HCT116 (cell line): Measurements from ENCODE around the gene DERL3. TPM values are rescaled to one million over a fixed set of nuclear protein-coding genes. Genes with fewer than 3 reads are reported as not detected.

ENCODE experiments used
- ATAC-seq: fragments of 200-7000 bp; cut with Tn5 transposase; 2 replicates; pipeline ENCODE4 v1.9.1; 2020; ENCODE audit warnings: mild to moderate bottlenecking, moderate library complexity
- BruUV-seq: library from RNA; stranded (reverse); fragments of 400-500 nt; replicated peaks from 2 replicates; lab custom pipeline; 2021; lab: Mats Ljungman, UMichigan
- CTCF ChIA-PET: fragments of 300-600 bp; sonication (Branson Sonifier 250); formaldehyde crosslinking; loops from one replicate; lab custom pipeline; 2021; ENCODE audit warnings: antibody characterized with exemption; lab: Charles Lee
- POLR2A ChIA-PET: fragments of 300-600, 350-600 bp; sonication (Branson Sonifier 250); formaldehyde crosslinking; loops from one replicate; lab custom pipeline; 2021; ENCODE audit warnings: antibody characterized with exemption; lab: Charles Lee
- RAD21 ChIA-PET, 2 experiments: fragments of 300-600 bp; sonication (Branson Sonifier 250); formaldehyde crosslinking; loops; one replicate each; lab custom pipeline; 2023; ENCODE audit warnings: low total read pairs in 2 of 2; ENCODE audit not compliant: uncharacterized antibody in 2 of 2, unreplicated experiment in 2 of 2, low non-redundant PET in 1 of 2; lab: Charles Lee
- DNase-seq: peaks from one replicate; pipeline ENCODE4 v3.0.0-alpha.2; 2010; ENCODE audit warnings: low read depth, low spot score
- H2AFZ ChIP-seq: fragments of 200-600 bp; shearing (Covaris generic), sonication (generic); 2 replicates; pipeline ENCODE4 v1.6.1; 2017; ENCODE audit warnings: low read depth, mixed run types, mixed read lengths, antibody characterized with exemption, low read length; ENCODE audit not compliant: poor library complexity, severe bottlenecking
- H3K27ac ChIP-seq: 2 replicates; pipeline ENCODE4 v1.5.1; 2012; ENCODE audit warnings: low read depth, low read length
- H3K27me3 ChIP-seq: fragments of 200-600 bp; sonication (generic); 2 replicates; pipeline ENCODE4 v1.6.1; 2016; ENCODE audit warnings: mixed run types, low read length, mixed read lengths; ENCODE audit not compliant: insufficient read depth
- H3K36me3 ChIP-seq, 2 experiments: fragments of 200-500 bp in 1 of 2; fragments of 200-600 bp in 1 of 2; sonication (Bioruptor generic) in 1 of 2; sonication (generic) in 1 of 2; 2 replicates each; pipeline versions ENCODE4 v1.5.1 to v1.6.1; 2014 to 2016; ENCODE audit warnings: low read length in 2 of 2, inconsistent platforms in 1 of 2, mixed read lengths in 1 of 2, mixed run types in 1 of 2; ENCODE audit not compliant: insufficient read depth in 2 of 2, control insufficient read depth in 1 of 2
- H3K4me1 ChIP-seq, 2 experiments: fragments of 200-600 bp in 1 of 2; sonication (generic) in 1 of 2; 2 replicates each; pipeline versions ENCODE4 v1.5.1 to v1.6.1; 2012 to 2017; ENCODE audit warnings: low read length in 2 of 2, inconsistent platforms in 1 of 2, mild to moderate bottlenecking in 1 of 2, mixed read lengths in 1 of 2, mixed run types in 1 of 2, moderate library complexity in 1 of 2; ENCODE audit not compliant: insufficient read depth in 2 of 2, control insufficient read depth in 1 of 2
- H3K4me2 ChIP-seq: fragments of 200-600 bp; sonication (generic); 2 replicates; pipeline ENCODE4 v1.6.1; 2017; ENCODE audit warnings: mixed run types, low read length, mixed read lengths
- H3K4me3 ChIP-seq, 2 experiments: fragments of 200-600 bp in 1 of 2; sonication (generic) in 1 of 2; replicated peaks in 1 of 2; 2 replicates each; pipeline ENCODE4 v1.5.1; 2011 to 2016; ENCODE audit warnings: low read length in 2 of 2, control low read depth in 1 of 2, low read depth in 1 of 2, mild to moderate bottlenecking in 1 of 2, mixed read lengths in 1 of 2, mixed run types in 1 of 2
- H3K79me2 ChIP-seq: fragments of 200-600 bp; sonication (generic); 2 replicates; pipeline ENCODE4 v1.6.1; 2017; ENCODE audit warnings: mild to moderate bottlenecking, mixed run types, low read length, moderate library complexity, mixed read lengths; ENCODE audit not compliant: insufficient read depth
- H3K9ac ChIP-seq: fragments of 200-600 bp; sonication (generic); 2 replicates; pipeline ENCODE4 v1.6.1; 2016; ENCODE audit warnings: low read length, mixed read lengths
- H3K9me2 ChIP-seq: fragments of 200-600 bp; sonication (generic), shearing (Covaris generic); 2 replicates; pipeline ENCODE4 v1.6.1; 2017; ENCODE audit warnings: mixed run types, mild to moderate bottlenecking, moderate library complexity; ENCODE audit not compliant: insufficient read depth
- H3K9me3 ChIP-seq, 2 experiments: fragments of 200-500 bp in 1 of 2; fragments of 200-600 bp in 1 of 2; sonication (Bioruptor generic) in 1 of 2; sonication (generic) in 1 of 2; 2 replicates each; pipeline ENCODE4 v1.6.1; 2014 to 2017; ENCODE audit warnings: low read length in 2 of 2, mixed read lengths in 2 of 2, inconsistent platforms in 1 of 2, low read depth in 1 of 2, mild to moderate bottlenecking in 1 of 2, mixed run types in 1 of 2, moderate library complexity in 1 of 2; ENCODE audit not compliant: control insufficient read depth in 1 of 2, insufficient read depth in 1 of 2
- H4K20me1 ChIP-seq: fragments of 200-600 bp; sonication (generic), shearing (Covaris generic); 2 replicates; pipeline ENCODE4 v1.6.1; 2017; ENCODE audit warnings: mixed run types, mild to moderate bottlenecking, moderate library complexity; ENCODE audit not compliant: insufficient read depth
- ATF3 ChIP-seq: IDR thresholded peaks from 2 replicates; pipeline ENCODE4 v1.6.1; 2012
- CEBPB ChIP-seq: IDR thresholded peaks from 2 replicates; pipeline ENCODE4 v1.6.1; 2012; ENCODE audit warnings: low read depth
- EGR1 ChIP-seq: IDR thresholded peaks from 2 replicates; pipeline ENCODE4 v1.6.1; 2012; ENCODE audit warnings: low read depth
- ELF1 ChIP-seq: IDR thresholded peaks from 2 replicates; pipeline ENCODE4 v1.6.1; 2012; ENCODE audit warnings: low read depth, borderline replicate concordance
- EZH2 ChIP-seq: fragments of 200-600 bp; sonication (generic); IDR thresholded peaks from 2 replicates; pipeline ENCODE4 v1.6.1; 2017; ENCODE audit warnings: antibody characterized with exemption, mixed run types
- POLR2A ChIP-seq: IDR thresholded peaks from 2 replicates; pipeline ENCODE4 v1.7.0; 2011; ENCODE audit warnings: borderline replicate concordance; ENCODE audit not compliant: insufficient read depth, insufficient read length; ENCODE audit errors: extremely low read depth
- POLR2AphosphoS5 ChIP-seq: IDR thresholded peaks from 2 replicates; pipeline ENCODE4 v1.6.1; 2011; ENCODE audit warnings: mild to moderate bottlenecking, low read depth, low read length, moderate library complexity
- RAD21 ChIP-seq: IDR thresholded peaks from 2 replicates; pipeline ENCODE4 v1.6.1; 2012; ENCODE audit warnings: low read depth, mild to moderate bottlenecking
- SIN3A ChIP-seq: IDR thresholded peaks from 2 replicates; pipeline ENCODE4 v1.6.1; 2012; ENCODE audit warnings: low read depth
- SP1 ChIP-seq: IDR thresholded peaks from 2 replicates; pipeline ENCODE4 v1.6.1; 2012; ENCODE audit warnings: low read depth
- SRF ChIP-seq: IDR thresholded peaks from 2 replicates; pipeline ENCODE4 v1.6.1; 2012; ENCODE audit warnings: low read depth
- TCF7L2 ChIP-seq: IDR thresholded peaks from 2 replicates; pipeline ENCODE4 v1.7.0; 2011; ENCODE audit warnings: borderline replicate concordance, inconsistent platforms; ENCODE audit not compliant: insufficient read depth, insufficient read length; ENCODE audit errors: extremely low read depth
- YY1 ChIP-seq: IDR thresholded peaks from 2 replicates; pipeline ENCODE4 v1.6.1; 2011; ENCODE audit warnings: low read length, low read depth, moderate library complexity, mild to moderate bottlenecking; ENCODE audit not compliant: insufficient replicate concordance; ENCODE audit errors: extremely low read depth
- ZFX ChIP-seq: fragments of 450-650 bp; IDR thresholded peaks from 2 replicates; pipeline ENCODE4 v1.6.1; 2017
- ZNF274 ChIP-seq: fragments of 200-500 bp; sonication (Bioruptor generic); IDR thresholded peaks from 2 replicates; pipeline ENCODE4 v1.6.1; 2014; ENCODE audit warnings: mild to moderate bottlenecking, low read depth, low read length, inconsistent platforms
- intact Hi-C: fragments of 100-400 bp; cut with micrococcal nuclease; formaldehyde crosslinking; loops from 2 replicates; pipeline ENCODE4 v1.10.0; 2022
- total RNA-seq: library from RNA; stranded (reverse); gene quantifications from one replicate; pipeline ENCODE4 v1.2.1, GENCODE V29; 2021; ENCODE audit not compliant: unreplicated experiment
- TF ChIP-seq, protein P1 (sequence below): IDR thresholded peaks from 2 replicates; pipeline ENCODE4 v1.6.1; 2012; ENCODE audit warnings: low read depth
- TF ChIP-seq, protein P2 (sequence below): IDR thresholded peaks from 2 replicates; pipeline ENCODE4 v1.6.1; 2012
- TF ChIP-seq, protein P3 (sequence below): IDR thresholded peaks from 2 replicates; pipeline ENCODE4 v1.6.1; 2011; ENCODE audit warnings: mild to moderate bottlenecking, low read length, moderate library complexity; ENCODE audit not compliant: insufficient replicate concordance; ENCODE audit errors: extremely low read depth

DERL3 gene
- total RNA-seq, 1 experiment from 2014 or later = not detected

DNA sequence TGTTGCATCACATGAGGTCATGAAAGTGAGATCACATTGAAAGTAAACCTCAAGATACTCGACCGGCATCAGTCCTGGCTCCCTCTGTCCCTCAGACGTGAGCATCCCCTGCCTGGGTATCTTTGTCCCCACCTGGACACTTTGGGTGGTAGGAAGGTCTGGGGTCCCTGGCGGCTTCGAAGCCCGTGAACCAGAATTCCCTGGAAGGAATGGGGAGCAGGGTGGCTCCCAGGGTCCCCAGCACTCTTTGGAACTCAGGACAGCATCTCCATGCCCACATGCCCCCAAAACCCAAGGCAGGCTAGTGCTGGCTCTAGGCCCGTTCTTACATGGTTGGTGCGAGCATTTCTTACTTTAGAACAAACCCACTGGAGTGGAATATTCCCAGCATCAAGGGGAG, 7.5 kb downstream of the DERL3 start:
- DNase-seq = no peak
- POLR2A ChIA-PET = no interaction called here
- intact Hi-C loops = no loop called here
- RAD21 ChIA-PET = no interaction called here
- Histone ChIP-seq H3K9me2 (no peaks in the 10 kb centered on the region), H3K27ac (no peak overlapping the region), H3K4me2 (no peak overlapping the region), H3K4me1 (no peaks in the 10 kb centered on the region), H3K4me3 (no peak overlapping the region), H3K79me2 (no peaks in the 10 kb centered on the region; the same call in 1 of the 2 replicates), H3K36me3 (peaks cover 11 to 19% of the 10 kb centered on the region in 2 experiments; a peak in 3 of 4 replicates), H3K9me3 (no peaks in the 10 kb centered on the region), H4K20me1 (no peaks in the 10 kb centered on the region), H2AFZ (no peak overlapping the region), H3K9ac (no peak overlapping the region), H3K27me3 (no peaks in the 10 kb centered on the region)
- BruUV-seq = no TSS peak
- no peak for TF ChIP-seq ZFX
- TF ChIP-seq POLR2AphosphoS5 = no peak
- no peak for TF ChIP-seq ATF3
- TF ChIP-seq CEBPB = no peak
- TF ChIP-seq, protein P1, sequence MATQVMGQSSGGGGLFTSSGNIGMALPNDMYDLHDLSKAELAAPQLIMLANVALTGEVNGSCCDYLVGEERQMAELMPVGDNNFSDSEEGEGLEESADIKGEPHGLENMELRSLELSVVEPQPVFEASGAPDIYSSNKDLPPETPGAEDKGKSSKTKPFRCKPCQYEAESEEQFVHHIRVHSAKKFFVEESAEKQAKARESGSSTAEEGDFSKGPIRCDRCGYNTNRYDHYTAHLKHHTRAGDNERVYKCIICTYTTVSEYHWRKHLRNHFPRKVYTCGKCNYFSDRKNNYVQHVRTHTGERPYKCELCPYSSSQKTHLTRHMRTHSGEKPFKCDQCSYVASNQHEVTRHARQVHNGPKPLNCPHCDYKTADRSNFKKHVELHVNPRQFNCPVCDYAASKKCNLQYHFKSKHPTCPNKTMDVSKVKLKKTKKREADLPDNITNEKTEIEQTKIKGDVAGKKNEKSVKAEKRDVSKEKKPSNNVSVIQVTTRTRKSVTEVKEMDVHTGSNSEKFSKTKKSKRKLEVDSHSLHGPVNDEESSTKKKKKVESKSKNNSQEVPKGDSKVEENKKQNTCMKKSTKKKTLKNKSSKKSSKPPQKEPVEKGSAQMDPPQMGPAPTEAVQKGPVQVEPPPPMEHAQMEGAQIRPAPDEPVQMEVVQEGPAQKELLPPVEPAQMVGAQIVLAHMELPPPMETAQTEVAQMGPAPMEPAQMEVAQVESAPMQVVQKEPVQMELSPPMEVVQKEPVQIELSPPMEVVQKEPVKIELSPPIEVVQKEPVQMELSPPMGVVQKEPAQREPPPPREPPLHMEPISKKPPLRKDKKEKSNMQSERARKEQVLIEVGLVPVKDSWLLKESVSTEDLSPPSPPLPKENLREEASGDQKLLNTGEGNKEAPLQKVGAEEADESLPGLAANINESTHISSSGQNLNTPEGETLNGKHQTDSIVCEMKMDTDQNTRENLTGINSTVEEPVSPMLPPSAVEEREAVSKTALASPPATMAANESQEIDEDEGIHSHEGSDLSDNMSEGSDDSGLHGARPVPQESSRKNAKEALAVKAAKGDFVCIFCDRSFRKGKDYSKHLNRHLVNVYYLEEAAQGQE = no peak
- no peak for TF ChIP-seq EZH2
- TF ChIP-seq, protein P2, sequence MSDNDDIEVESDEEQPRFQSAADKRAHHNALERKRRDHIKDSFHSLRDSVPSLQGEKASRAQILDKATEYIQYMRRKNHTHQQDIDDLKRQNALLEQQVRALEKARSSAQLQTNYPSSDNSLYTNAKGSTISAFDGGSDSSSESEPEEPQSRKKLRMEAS = no peak
- TF ChIP-seq EGR1 = no peak
- no peak for TF ChIP-seq ELF1
- TF ChIP-seq SRF = no peak
- TF ChIP-seq, protein P3, sequence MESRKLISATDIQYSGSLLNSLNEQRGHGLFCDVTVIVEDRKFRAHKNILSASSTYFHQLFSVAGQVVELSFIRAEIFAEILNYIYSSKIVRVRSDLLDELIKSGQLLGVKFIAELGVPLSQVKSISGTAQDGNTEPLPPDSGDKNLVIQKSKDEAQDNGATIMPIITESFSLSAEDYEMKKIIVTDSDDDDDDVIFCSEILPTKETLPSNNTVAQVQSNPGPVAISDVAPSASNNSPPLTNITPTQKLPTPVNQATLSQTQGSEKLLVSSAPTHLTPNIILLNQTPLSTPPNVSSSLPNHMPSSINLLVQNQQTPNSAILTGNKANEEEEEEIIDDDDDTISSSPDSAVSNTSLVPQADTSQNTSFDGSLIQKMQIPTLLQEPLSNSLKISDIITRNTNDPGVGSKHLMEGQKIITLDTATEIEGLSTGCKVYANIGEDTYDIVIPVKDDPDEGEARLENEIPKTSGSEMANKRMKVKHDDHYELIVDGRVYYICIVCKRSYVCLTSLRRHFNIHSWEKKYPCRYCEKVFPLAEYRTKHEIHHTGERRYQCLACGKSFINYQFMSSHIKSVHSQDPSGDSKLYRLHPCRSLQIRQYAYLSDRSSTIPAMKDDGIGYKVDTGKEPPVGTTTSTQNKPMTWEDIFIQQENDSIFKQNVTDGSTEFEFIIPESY = no peak
- TF ChIP-seq TCF7L2 = no peak
- no peak for TF ChIP-seq RAD21
- no peak for TF ChIP-seq YY1
- no peak for TF ChIP-seq SIN3A
- TF ChIP-seq ZNF274 = no peak
- no peak for TF ChIP-seq POLR2A
- no peak for TF ChIP-seq SP1
- ATAC-seq = no peak
- CTCF ChIA-PET = no interaction called here
